DND-41 (cell line): ENCODE results near the gene PHACTR3.

Source experiments
- EZH2 ChIP-seq: IDR thresholded peaks from 3 replicates; pipeline ENCODE4 v1.6.1; 2012; ENCODE audit warnings: borderline replicate concordance, low read depth, mild to moderate bottlenecking, moderate library complexity, low read length, inconsistent platforms; ENCODE audit not compliant: severe bottlenecking
- TF ChIP-seq, protein P1 (sequence below): IDR thresholded peaks from 2 replicates; pipeline ENCODE4 v1.5.1; 2012; ENCODE audit warnings: borderline replicate concordance, low read length, moderate library complexity, mild to moderate bottlenecking; ENCODE audit not compliant: poor library complexity, severe bottlenecking; ENCODE audit errors: extremely low read depth

DNA sequence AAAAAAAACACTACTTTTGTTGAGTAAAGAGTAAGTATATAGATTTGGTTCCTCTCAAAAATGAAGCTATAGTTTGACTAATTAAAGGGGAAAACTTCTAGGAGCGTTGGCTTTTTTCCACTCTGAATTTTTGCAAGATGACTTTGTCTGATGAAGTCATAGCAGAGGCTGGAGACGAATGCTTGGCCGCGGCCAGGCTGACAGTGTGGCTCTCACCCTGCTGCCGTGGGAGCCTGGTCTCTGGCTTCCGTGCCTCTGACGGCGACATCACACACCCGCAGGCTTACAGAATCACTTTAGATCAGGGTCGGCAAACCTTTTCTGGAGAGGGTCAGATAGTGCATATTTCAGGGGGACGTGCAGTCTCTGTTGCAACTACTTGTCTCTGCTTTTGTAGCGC is 145.0 kb downstream of the PHACTR3 start:
- TF ChIP-seq, protein P1, sequence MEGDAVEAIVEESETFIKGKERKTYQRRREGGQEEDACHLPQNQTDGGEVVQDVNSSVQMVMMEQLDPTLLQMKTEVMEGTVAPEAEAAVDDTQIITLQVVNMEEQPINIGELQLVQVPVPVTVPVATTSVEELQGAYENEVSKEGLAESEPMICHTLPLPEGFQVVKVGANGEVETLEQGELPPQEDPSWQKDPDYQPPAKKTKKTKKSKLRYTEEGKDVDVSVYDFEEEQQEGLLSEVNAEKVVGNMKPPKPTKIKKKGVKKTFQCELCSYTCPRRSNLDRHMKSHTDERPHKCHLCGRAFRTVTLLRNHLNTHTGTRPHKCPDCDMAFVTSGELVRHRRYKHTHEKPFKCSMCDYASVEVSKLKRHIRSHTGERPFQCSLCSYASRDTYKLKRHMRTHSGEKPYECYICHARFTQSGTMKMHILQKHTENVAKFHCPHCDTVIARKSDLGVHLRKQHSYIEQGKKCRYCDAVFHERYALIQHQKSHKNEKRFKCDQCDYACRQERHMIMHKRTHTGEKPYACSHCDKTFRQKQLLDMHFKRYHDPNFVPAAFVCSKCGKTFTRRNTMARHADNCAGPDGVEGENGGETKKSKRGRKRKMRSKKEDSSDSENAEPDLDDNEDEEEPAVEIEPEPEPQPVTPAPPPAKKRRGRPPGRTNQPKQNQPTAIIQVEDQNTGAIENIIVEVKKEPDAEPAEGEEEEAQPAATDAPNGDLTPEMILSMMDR, result no peak
- no peak for TF ChIP-seq EZH2
